Activated T-cell treated with anti-CD3 and anti-CD28 coated beads, Interleukin-2, amount 50 U/mL, for 4 hours (primary cell): ENCODE measurements around the gene AMPD3. TPM values are rescaled to one million over a fixed set of nuclear protein-coding genes. Genes with fewer than 3 reads are reported as not detected.
A peak's percentile ranks its signal among the peaks of the same experiment; 100 is the strongest.

Experiments
- ATAC-seq, 2 donors: fragments of 200-7000 bp; cut with Tn5 transposase; one replicate each; pipeline ENCODE4 v1.10.0; 2021
- DNase-seq: peaks from one replicate; pipeline ENCODE4 v3.0.0-alpha.2; 2020
- H3K27me3 Mint-ChIP-seq: one replicate; pipeline ENCODE4 v1.8.0; 2021; ENCODE audit warnings: low read depth, mixed read lengths
- H3K36me3 Mint-ChIP-seq: one replicate; pipeline ENCODE4 v1.8.0; 2022; ENCODE audit warnings: mixed read lengths; ENCODE audit not compliant: insufficient read depth
- H3K4me1 Mint-ChIP-seq: one replicate; pipeline ENCODE4 v1.8.0; 2021; ENCODE audit warnings: low read depth, mixed read lengths
- H3K4me3 Mint-ChIP-seq: one replicate; pipeline ENCODE4 v1.8.0; 2021; ENCODE audit warnings: mild to moderate bottlenecking, moderate library complexity, mixed read lengths
- H3K9me3 Mint-ChIP-seq: one replicate; pipeline ENCODE4 v1.8.0; 2021; ENCODE audit warnings: mixed read lengths
- total RNA-seq, 3 donors: library from RNA; stranded (reverse); gene quantifications; one replicate each; pipeline ENCODE4 v1.2.1, GENCODE V29; 2021

Gene AMPD3
- total RNA-seq, 3 donors from 2014 or later: 7.9 to 11.2 (median 9.0) TPM

- H3K36me3 Mint-ChIP-seq: peaks cover 16% of the 10 kb centered on the region
- ATAC-seq (no peak), DNase-seq (no peak)
- peaks cover 4% of the 10 kb centered on the region for H3K4me1 Mint-ChIP-seq
- no peak overlapping the region for H3K4me3 Mint-ChIP-seq
- no peaks in the 10 kb centered on the region for H3K27me3 Mint-ChIP-seq
- H3K9me3 Mint-ChIP-seq: no peaks in the 10 kb centered on the region
Measured at GRCh38 chr11:10505278-10506007, 50.4 kb downstream of the AMPD3 start.

- Mint-ChIP-seq H3K27me3 (no peaks in the 10 kb centered on the region), H3K9me3 (no peaks in the 10 kb centered on the region), H3K4me1 (peaks cover 4% of the 10 kb centered on the region), H3K4me3 (no peak overlapping the region), H3K36me3 (peaks cover 18% of the 10 kb centered on the region)
- DNase-seq (no peak), ATAC-seq (no peak)
Measured at GRCh38 chr11:10506008-10506370, 50.9 kb downstream of the AMPD3 start.

- Mint-ChIP-seq H3K36me3 (peaks cover 8% of the 10 kb centered on the region), H3K9me3 (no peaks in the 10 kb centered on the region)
Measured at GRCh38 chr11:10511181-10511621, 56.1 kb downstream of the AMPD3 start.

DNA sequence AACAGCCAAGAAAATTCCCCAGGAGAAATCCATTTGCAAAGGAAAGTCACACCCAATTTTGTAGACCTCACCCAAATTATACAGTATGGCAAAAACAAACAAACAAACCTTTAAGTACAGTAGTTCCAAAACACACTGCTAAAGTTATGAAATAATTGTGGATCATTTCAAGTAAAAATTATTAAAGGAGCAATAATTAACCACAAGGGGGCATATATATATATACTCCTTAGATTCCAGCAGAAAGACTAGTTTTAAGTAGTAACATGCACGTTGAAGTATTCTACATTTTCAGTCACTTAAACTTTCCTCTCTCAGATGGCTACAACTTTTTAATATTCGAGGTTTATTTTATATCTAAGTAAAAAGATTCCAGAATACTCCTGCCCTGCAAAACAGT, 59.1 kb downstream of the AMPD3 start:
- peaks cover 11% of the 10 kb centered on the region for H3K36me3 Mint-ChIP-seq
- no peak overlapping the region for H3K4me3 Mint-ChIP-seq
- no peaks in the 10 kb centered on the region for H3K27me3 Mint-ChIP-seq
- no peak for ATAC-seq
- DNase-seq: no peak
- no peaks in the 10 kb centered on the region for H3K9me3 Mint-ChIP-seq
- no peaks in the 10 kb centered on the region for H3K4me1 Mint-ChIP-seq

More at GRCh38 chr11:10511181-10511621, 56.1 kb downstream of the AMPD3 start:
- DNase-seq (no peak), ATAC-seq (no peak)
- Mint-ChIP-seq H3K4me3 (no peak overlapping the region), H3K27me3 (no peaks in the 10 kb centered on the region), H3K4me1 (no peaks in the 10 kb centered on the region)

DNA sequence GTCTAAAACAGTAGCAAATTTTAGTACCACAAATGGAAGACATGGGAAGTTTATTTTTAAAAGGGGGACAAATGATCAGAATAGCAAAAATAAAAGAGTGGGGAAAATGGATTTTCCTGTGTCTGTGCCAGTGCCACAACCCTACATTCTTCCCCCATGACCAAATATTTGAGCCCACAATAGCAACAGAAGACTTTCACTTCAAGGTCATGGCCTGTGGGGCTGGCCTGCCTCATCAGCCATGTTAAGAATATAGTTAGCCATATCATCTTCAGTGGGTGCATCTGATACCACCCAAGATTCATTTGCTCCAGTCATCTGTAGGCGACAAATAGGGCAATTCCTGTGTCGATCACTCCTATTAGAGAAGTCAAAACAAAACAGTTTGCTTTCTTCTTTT, 59.6 kb downstream of the AMPD3 start:
- no peak overlapping the region for H3K4me3 Mint-ChIP-seq

DNA sequence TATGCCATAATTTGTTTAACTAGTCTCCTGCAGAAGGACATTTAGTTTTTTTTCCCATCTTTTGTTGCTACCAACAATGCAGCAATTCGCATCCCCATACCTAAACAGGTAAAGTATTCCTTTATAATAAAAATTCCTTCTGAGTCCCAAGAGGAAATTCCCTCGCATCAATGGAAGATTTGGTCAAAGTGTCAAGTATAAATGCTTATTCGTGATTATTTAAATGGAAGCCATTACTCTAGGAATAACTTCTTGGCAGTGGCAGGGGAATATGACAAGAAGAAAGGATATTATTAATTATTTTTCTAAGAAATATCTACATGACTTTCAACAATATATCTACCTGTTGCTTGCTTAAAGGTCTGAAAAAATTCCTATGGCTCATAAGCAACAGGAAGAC, 60.4 kb downstream of the AMPD3 start:
- DNase-seq (no peak), ATAC-seq (no peak)
- H3K4me3 Mint-ChIP-seq: no peak overlapping the region
- H3K4me1 Mint-ChIP-seq: no peaks in the 10 kb centered on the region
- no peaks in the 10 kb centered on the region for H3K27me3 Mint-ChIP-seq
- H3K36me3 Mint-ChIP-seq: peaks cover 11% of the 10 kb centered on the region
- H3K9me3 Mint-ChIP-seq: no peaks in the 10 kb centered on the region

More for the DNA sequence above, 59.6 kb downstream of the AMPD3 start:
- no peaks in the 10 kb centered on the region for H3K27me3 Mint-ChIP-seq
- H3K9me3 Mint-ChIP-seq: no peaks in the 10 kb centered on the region
- H3K4me1 Mint-ChIP-seq: no peaks in the 10 kb centered on the region
- DNase-seq (no peak), ATAC-seq (no peak)
- H3K36me3 Mint-ChIP-seq: peaks cover 11% of the 10 kb centered on the region

DNA sequence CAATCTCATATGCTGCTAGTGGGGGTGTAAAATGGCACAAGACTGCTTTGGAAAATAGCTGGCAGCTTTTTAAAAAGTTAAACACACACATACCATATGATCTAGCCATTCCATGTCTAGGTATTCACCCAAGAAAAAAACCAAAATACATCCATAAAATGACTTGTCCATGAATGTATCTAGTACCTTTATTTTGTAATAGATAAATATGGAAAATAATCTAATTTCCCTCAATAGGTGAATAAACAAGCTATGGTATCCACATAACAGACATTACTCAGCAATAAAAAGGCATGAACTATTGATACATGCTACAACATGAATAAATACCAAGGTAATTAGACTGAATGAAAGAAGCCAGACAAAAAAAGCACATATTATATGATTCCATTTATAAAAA, 63.1 kb downstream of the AMPD3 start:
- H3K4me1 Mint-ChIP-seq: no peaks in the 10 kb centered on the region
- H3K36me3 Mint-ChIP-seq: peaks cover 13% of the 10 kb centered on the region
- DNase-seq (no peak), ATAC-seq (no peak)
- H3K4me3 Mint-ChIP-seq: no peak overlapping the region
- H3K27me3 Mint-ChIP-seq: no peaks in the 10 kb centered on the region
- no peaks in the 10 kb centered on the region for H3K9me3 Mint-ChIP-seq

- Mint-ChIP-seq H3K27me3 (no peaks in the 10 kb centered on the region), H3K4me1 (no peaks in the 10 kb centered on the region), H3K4me3 (no peak overlapping the region), H3K36me3 (peaks cover 14% of the 10 kb centered on the region), H3K9me3 (no peaks in the 10 kb centered on the region)
- DNase-seq: no peak
- ATAC-seq: no peak
Measured at GRCh38 chr11:10518891-10519290, 63.8 kb downstream of the AMPD3 start.

DNA sequence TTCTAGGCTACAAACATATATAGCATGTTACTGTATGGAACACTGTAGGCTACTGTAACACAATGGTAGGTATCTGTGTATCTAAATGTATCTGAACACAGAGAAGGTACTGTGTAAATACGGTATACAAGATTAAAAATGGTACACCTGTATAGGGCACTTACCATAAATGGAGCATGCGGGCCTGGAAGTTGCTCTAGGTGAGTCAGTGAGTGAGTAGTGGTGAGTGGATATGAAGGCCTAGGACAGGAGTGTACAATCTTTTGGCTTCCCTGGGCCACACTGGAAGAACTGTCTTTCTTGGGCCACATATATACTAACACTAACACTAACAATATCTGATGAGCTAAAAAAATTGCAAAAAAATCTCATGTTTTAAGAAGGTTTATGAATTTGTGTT, 64.6 kb downstream of the AMPD3 start:
- Mint-ChIP-seq H3K36me3 (peaks cover 12% of the 10 kb centered on the region), H3K4me3 (no peak overlapping the region), H3K27me3 (no peaks in the 10 kb centered on the region), H3K4me1 (no peaks in the 10 kb centered on the region), H3K9me3 (no peaks in the 10 kb centered on the region)
- DNase-seq (no peak), ATAC-seq (no peak)

- ATAC-seq (no peak), DNase-seq (no peak)
- Mint-ChIP-seq H3K36me3 (peaks cover 17% of the 10 kb centered on the region), H3K27me3 (no peaks in the 10 kb centered on the region), H3K4me1 (no peaks in the 10 kb centered on the region), H3K9me3 (no peaks in the 10 kb centered on the region), H3K4me3 (no peak overlapping the region)
Measured at GRCh38 chr11:10520562-10520961, 65.5 kb downstream of the AMPD3 start.

- Mint-ChIP-seq H3K4me3 (no peak overlapping the region), H3K9me3 (no peaks in the 10 kb centered on the region), H3K4me1 (peaks cover 10% of the 10 kb centered on the region), H3K36me3 (peaks cover 21% of the 10 kb centered on the region), H3K27me3 (no peaks in the 10 kb centered on the region)
- no peak for ATAC-seq
- DNase-seq: no peak
Measured at GRCh38 chr11:10522276-10522675, 67.2 kb downstream of the AMPD3 start.

DNA sequence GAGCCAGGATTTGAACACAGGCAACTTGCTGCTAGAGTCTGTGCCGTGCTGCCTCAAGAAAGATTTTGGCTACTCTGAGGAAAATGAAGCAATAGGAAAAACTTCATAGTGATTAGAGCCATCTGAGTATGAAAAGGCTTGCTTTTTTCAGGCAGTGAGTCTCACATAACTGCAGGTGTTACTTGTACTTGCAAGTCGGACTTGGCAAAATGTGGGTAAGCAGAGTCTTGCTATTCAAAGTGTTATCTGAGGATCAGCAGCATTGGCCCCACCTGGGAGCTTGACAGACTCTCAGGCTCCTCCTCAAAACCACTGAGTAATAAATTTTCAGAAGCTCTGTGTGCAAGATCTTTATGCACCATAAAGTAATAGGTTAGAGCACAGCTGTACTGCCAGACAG, 67.9 kb downstream of the AMPD3 start:
- H3K27me3 Mint-ChIP-seq: no peaks in the 10 kb centered on the region
- H3K4me1 Mint-ChIP-seq: peaks cover 15% of the 10 kb centered on the region
- ATAC-seq (no peak), DNase-seq (no peak)
- H3K36me3 Mint-ChIP-seq: peaks cover 24% of the 10 kb centered on the region
- no peaks in the 10 kb centered on the region for H3K9me3 Mint-ChIP-seq
- no peak overlapping the region for H3K4me3 Mint-ChIP-seq

DNA sequence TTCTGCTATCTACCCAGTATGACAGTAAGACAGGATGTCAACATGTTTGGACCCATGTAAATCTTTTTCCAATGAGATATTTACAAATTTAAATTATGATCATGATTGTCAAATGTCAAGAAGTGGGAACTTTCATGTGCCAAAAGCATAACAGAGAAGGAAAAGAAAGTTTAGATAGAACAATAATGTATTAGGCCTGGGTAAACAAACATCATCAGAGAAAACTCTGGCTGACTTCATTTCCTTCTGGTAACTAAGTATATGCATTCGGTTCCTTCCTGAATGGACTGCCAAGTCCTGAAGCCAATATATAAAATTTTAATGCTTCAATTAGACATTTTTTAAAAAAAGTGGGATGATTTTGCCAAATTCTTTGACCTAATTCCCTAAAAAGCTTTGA, 69.4 kb downstream of the AMPD3 start:
- DNase-seq: no peak
- Mint-ChIP-seq H3K4me1 (peaks cover 15% of the 10 kb centered on the region), H3K9me3 (no peaks in the 10 kb centered on the region), H3K27me3 (no peaks in the 10 kb centered on the region), H3K4me3 (no peak overlapping the region), H3K36me3 (peaks cover 32% of the 10 kb centered on the region)
- no peak for ATAC-seq

- DNase-seq (no peak), ATAC-seq (peak; percentile 97 to 99)
- H3K27me3 Mint-ChIP-seq: no peaks in the 10 kb centered on the region
- peaks cover 15% of the 10 kb centered on the region for H3K4me1 Mint-ChIP-seq
- H3K4me3 Mint-ChIP-seq: no peak overlapping the region
- no peaks in the 10 kb centered on the region for H3K9me3 Mint-ChIP-seq
- H3K36me3 Mint-ChIP-seq: peaks cover 33% of the 10 kb centered on the region
Measured at GRCh38 chr11:10526974-10527918, 72.2 kb downstream of the AMPD3 start.

DNA sequence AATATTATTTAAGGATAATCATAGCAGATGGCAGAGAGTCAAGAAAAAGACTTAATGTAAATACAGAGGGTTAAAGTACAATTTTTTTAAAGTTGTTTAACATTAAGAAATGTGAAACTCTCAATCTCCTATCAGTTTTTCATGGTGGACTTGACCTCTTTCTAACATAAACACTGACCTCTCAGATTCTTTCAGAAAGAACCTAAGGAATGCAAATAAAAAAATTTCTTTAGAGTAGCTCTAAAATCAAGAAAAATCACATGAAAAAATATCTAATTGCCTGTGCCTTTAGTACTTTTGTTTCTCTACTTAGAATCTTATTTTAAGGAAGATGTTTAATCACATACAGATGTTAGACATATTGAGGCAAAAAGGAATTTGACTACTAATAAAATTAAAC, 73.1 kb downstream of the AMPD3 start:
- H3K4me3 Mint-ChIP-seq: no peak overlapping the region
- H3K9me3 Mint-ChIP-seq: no peaks in the 10 kb centered on the region
- ATAC-seq (no peak), DNase-seq (no peak)
- no peaks in the 10 kb centered on the region for H3K27me3 Mint-ChIP-seq
- peaks cover 15% of the 10 kb centered on the region for H3K4me1 Mint-ChIP-seq
- H3K36me3 Mint-ChIP-seq: peaks cover 37% of the 10 kb centered on the region
